HL-60 (cell line): ENCODE measurements around the gene IL1RAPL2.

Experiments used
- GABPA ChIP-seq: IDR thresholded peaks from 2 replicates; pipeline ENCODE4 v1.6.1; 2012; ENCODE audit warnings: low read depth
- TF ChIP-seq, protein P1 (sequence below): IDR thresholded peaks from one replicate; pipeline ENCODE4 v1.5.1; 2011; ENCODE audit warnings: low read length, control low read depth, inconsistent platforms; ENCODE audit not compliant: insufficient read depth

DNA sequence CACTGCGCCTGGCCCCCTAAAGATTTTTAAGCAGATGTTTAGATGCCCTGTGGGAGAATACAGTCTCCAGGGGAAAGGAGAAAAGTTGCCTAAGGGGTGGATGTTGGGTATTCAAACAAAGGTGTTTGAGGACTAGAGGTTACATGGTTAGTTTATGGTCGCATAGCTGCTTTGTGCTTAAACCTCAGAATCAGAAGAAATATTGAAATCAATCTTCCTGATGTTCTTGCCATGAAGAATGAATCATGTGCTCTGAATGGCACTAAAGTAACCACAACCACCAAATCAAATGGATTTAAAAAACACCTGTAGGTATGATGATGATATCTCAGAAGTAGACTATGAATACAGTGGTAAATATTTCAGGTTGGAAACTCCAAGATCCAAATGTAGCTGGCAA is 697.2 kb downstream of the IL1RAPL2 start:
- TF ChIP-seq, protein P1, sequence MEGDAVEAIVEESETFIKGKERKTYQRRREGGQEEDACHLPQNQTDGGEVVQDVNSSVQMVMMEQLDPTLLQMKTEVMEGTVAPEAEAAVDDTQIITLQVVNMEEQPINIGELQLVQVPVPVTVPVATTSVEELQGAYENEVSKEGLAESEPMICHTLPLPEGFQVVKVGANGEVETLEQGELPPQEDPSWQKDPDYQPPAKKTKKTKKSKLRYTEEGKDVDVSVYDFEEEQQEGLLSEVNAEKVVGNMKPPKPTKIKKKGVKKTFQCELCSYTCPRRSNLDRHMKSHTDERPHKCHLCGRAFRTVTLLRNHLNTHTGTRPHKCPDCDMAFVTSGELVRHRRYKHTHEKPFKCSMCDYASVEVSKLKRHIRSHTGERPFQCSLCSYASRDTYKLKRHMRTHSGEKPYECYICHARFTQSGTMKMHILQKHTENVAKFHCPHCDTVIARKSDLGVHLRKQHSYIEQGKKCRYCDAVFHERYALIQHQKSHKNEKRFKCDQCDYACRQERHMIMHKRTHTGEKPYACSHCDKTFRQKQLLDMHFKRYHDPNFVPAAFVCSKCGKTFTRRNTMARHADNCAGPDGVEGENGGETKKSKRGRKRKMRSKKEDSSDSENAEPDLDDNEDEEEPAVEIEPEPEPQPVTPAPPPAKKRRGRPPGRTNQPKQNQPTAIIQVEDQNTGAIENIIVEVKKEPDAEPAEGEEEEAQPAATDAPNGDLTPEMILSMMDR = no peak
- TF ChIP-seq GABPA = no peak
